H9 (cell line): ENCODE measurements around the gene SNX1. TPM values are rescaled to one million over a fixed set of nuclear protein-coding genes. Genes with fewer than 3 reads are reported as not detected.

Experiments used
- DNase-seq: peaks from one replicate; pipeline ENCODE4 v3.0.0-alpha.2; 2017
- H2AFZ ChIP-seq: one replicate; pipeline ENCODE4 v1.6.1; 2013; ENCODE audit warnings: mild to moderate bottlenecking, low read length, control low read depth, moderate library complexity
- H2AK5ac ChIP-seq: 2 replicates; pipeline ENCODE4 v1.6.1; 2013; ENCODE audit warnings: low read length, control low read depth, mixed read lengths; ENCODE audit not compliant: insufficient read length
- H2BK120ac ChIP-seq: one replicate; pipeline ENCODE4 v1.6.1; 2013; ENCODE audit warnings: low read depth, mild to moderate bottlenecking, low read length, control low read depth, inconsistent platforms; ENCODE audit not compliant: poor library complexity, severe bottlenecking
- H2BK12ac ChIP-seq: 2 replicates; pipeline ENCODE4 v1.6.1; 2013; ENCODE audit warnings: low read length, control low read depth, mixed read lengths, low read depth; ENCODE audit not compliant: insufficient read length
- H2BK15ac ChIP-seq: 2 replicates; pipeline ENCODE4 v1.6.1; 2013; ENCODE audit warnings: low read depth, low read length, control low read depth
- H2BK20ac ChIP-seq: one replicate; pipeline ENCODE4 v1.6.1; 2013; ENCODE audit warnings: low read depth, mild to moderate bottlenecking, low read length, control low read depth, inconsistent platforms; ENCODE audit not compliant: poor library complexity, severe bottlenecking
- H2BK5ac ChIP-seq: 2 replicates; pipeline ENCODE4 v1.6.1; 2013; ENCODE audit warnings: low read length, control low read depth, mixed read lengths; ENCODE audit not compliant: insufficient read length
- H3K14ac ChIP-seq: 2 replicates; pipeline ENCODE4 v1.6.1; 2013; ENCODE audit warnings: low read length, control low read depth; ENCODE audit not compliant: insufficient read depth
- H3K18ac ChIP-seq: 2 replicates; pipeline ENCODE4 v1.6.1; 2013; ENCODE audit warnings: low read depth, mild to moderate bottlenecking, mixed read lengths, low read length, control low read depth; ENCODE audit not compliant: insufficient read length
- H3K23ac ChIP-seq: 2 replicates; pipeline ENCODE4 v1.6.1; 2013; ENCODE audit warnings: low read length, control low read depth, mixed read lengths, low read depth; ENCODE audit not compliant: insufficient read length
- H3K23me2 ChIP-seq: 2 replicates; pipeline ENCODE4 v1.6.1; 2013; ENCODE audit warnings: low read depth, mild to moderate bottlenecking, mixed read lengths, low read length, control low read depth; ENCODE audit not compliant: insufficient read length, poor library complexity, severe bottlenecking
- H3K27ac ChIP-seq: 2 replicates; pipeline ENCODE4 v1.5.1; 2013; ENCODE audit warnings: low read length, control low read depth, mixed read lengths, low read depth; ENCODE audit not compliant: insufficient read length
- H3K27me3 ChIP-seq: 2 replicates; pipeline ENCODE4 v1.6.1; 2013; ENCODE audit warnings: low read length, control low read depth, inconsistent platforms; ENCODE audit not compliant: insufficient read depth
- H3K4ac ChIP-seq: 2 replicates; pipeline ENCODE4 v1.6.1; 2013; ENCODE audit warnings: low read depth, mild to moderate bottlenecking, control low read depth, inconsistent platforms, low read length, moderate library complexity
- H3K4me1 ChIP-seq: 2 replicates; pipeline ENCODE4 v1.6.1; 2013; ENCODE audit warnings: low read length, control low read depth, inconsistent platforms; ENCODE audit not compliant: insufficient read depth
- H3K4me2 ChIP-seq: 2 replicates; pipeline ENCODE4 v1.6.1; 2013; ENCODE audit warnings: low read length, control low read depth, mixed read lengths; ENCODE audit not compliant: insufficient read length, insufficient read depth
- H3K56ac ChIP-seq: 2 replicates; pipeline ENCODE4 v1.6.1; 2013; ENCODE audit warnings: low read depth, mild to moderate bottlenecking, mixed read lengths, low read length, control low read depth; ENCODE audit not compliant: insufficient read length
- H3K79me1 ChIP-seq: 2 replicates; pipeline ENCODE4 v1.6.1; 2013; ENCODE audit warnings: low read depth, mild to moderate bottlenecking, moderate library complexity, low read length, control low read depth, inconsistent platforms; ENCODE audit not compliant: insufficient read depth, poor library complexity, severe bottlenecking
- H3K79me2 ChIP-seq: 2 replicates; pipeline ENCODE4 v1.6.1; 2013; ENCODE audit warnings: low read length, control low read depth, inconsistent platforms; ENCODE audit not compliant: insufficient read depth
- H3K9ac ChIP-seq: 2 replicates; pipeline ENCODE4 v1.6.1; 2013; ENCODE audit warnings: low read length, control low read depth, mixed read lengths; ENCODE audit not compliant: insufficient read length; ENCODE audit errors: extremely low read depth
- H3K9me3 ChIP-seq: one replicate; pipeline ENCODE4 v1.6.1; 2013; ENCODE audit warnings: low read depth, low read length, inconsistent platforms; ENCODE audit not compliant: control insufficient read depth
- H3T11ph ChIP-seq: one replicate; pipeline ENCODE4 v1.6.1; 2013; ENCODE audit warnings: mild to moderate bottlenecking, low read length, control low read depth, inconsistent platforms
- H4K20me1 ChIP-seq: one replicate; pipeline ENCODE4 v1.6.1; 2013; ENCODE audit not compliant: control insufficient read depth, insufficient read length, insufficient read depth
- H4K5ac ChIP-seq: 2 replicates; pipeline ENCODE4 v1.6.1; 2013; ENCODE audit warnings: low read depth, mild to moderate bottlenecking, mixed read lengths, low read length, control low read depth; ENCODE audit not compliant: insufficient read length
- H4K8ac ChIP-seq: replicated peaks from 2 replicates; pipeline ENCODE4 v1.6.1; 2013; ENCODE audit warnings: low read length, control low read depth, mixed read lengths, low read depth; ENCODE audit not compliant: insufficient read length
- H4K91ac ChIP-seq: 2 replicates; pipeline ENCODE4 v1.6.1; 2013; ENCODE audit warnings: low read depth, mild to moderate bottlenecking, moderate library complexity, mixed read lengths, low read length, control low read depth; ENCODE audit not compliant: insufficient read length
- H3K27ac Mint-ChIP-seq, 3 experiments: 2 replicates in 2 of 3; 3 replicates in 1 of 3; pipeline ENCODE4 v1.8.0; 2020 to 2021; ENCODE audit warnings: mixed read lengths in 3 of 3, mild to moderate bottlenecking in 1 of 3, moderate library complexity in 1 of 3
- H3K27me3 Mint-ChIP-seq: 2 replicates; pipeline ENCODE4 v1.8.0; 2021; ENCODE audit warnings: low read depth, mild to moderate bottlenecking, moderate library complexity, mixed read lengths
- H3K36me3 Mint-ChIP-seq, 3 experiments: 2 replicates in 2 of 3; 3 replicates in 1 of 3; pipeline ENCODE4 v1.8.0; 2020 to 2021; ENCODE audit warnings: low read depth in 3 of 3, mixed read lengths in 3 of 3; ENCODE audit not compliant: insufficient read depth in 1 of 3
- H3K4me1 Mint-ChIP-seq, 2 experiments: 2 replicates each; pipeline ENCODE4 v1.8.0; 2020; ENCODE audit warnings: mixed read lengths in 2 of 2
- H3K4me3 Mint-ChIP-seq, 2 experiments: 2 replicates in 1 of 2; 3 replicates in 1 of 2; pipeline ENCODE4 v1.8.0; 2020 to 2021; ENCODE audit warnings: mild to moderate bottlenecking in 2 of 2, mixed read lengths in 2 of 2, moderate library complexity in 1 of 2
- H3K9me3 Mint-ChIP-seq, 2 experiments: 2 replicates in 1 of 2; 3 replicates in 1 of 2; pipeline ENCODE4 v1.8.0; 2020; ENCODE audit warnings: mild to moderate bottlenecking in 2 of 2, mixed read lengths in 2 of 2, moderate library complexity in 1 of 2
- WGBS: extraction: QIAGEN DNeasy Blood & Tissue Kit; methylation state at CpG from one replicate; pipeline ENCODE4 v1.1.7; 2013; ENCODE audit warnings: missing lambda C conversion rate, low lambda C conversion rate, mixed read lengths; ENCODE audit not compliant: insufficient read length; ENCODE audit errors: extremely low coverage; 5-methylcytosine and 5-hydroxymethylcytosine counted together
- total RNA-seq: library from RNA; stranded (reverse); gene quantifications from 2 replicates; pipeline ENCODE4 v1.2.1, GENCODE V29; 2021
- TF ChIP-seq, protein P1 (sequence below): fragments of 200-600 bp; sonication (generic); conservative IDR thresholded peaks from 3 replicates; pipeline ENCODE4 v1.8.0; 2021; ENCODE audit warnings: antibody characterized with exemption, mild to moderate bottlenecking

The SNX1 gene
- total RNA-seq, 1 experiment from 2014 or later: 58.8 TPM

DNA sequence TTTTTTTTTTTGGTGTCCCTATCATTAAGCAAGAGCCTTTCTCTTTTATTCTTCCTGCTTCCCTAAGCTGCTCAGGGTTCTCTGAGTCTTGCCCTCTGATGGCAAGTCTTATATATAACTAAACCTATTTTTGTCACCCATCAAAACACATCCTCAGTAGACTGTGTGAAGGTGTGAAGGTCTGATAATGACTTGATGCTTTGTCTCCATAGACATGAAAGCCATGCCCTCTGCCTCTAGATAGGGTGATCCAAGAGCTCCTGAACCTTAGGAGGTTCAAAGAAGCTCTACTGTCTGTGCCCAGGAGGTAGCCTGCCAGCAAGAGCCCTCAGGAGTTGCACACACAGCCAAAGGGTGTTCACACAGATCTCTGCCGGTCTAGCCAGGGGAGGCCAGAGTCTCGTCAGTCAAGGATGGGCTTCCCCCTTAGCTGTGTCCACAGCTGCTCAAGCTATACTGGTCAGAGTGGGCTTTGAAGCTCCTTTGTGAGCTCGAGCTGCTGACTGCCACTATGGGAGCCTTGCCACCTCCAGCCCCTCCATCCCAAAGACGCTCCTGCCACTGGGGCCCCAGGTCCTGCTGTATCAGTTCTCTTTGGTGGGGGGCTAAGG lies 42.7 kb downstream of the SNX1 start:
- no peak overlapping the region for H4K8ac ChIP-seq
- H3K4me1 ChIP-seq: no peaks in the 10 kb centered on the region
- H3K56ac ChIP-seq: no peak overlapping the region
- no peaks in the 10 kb centered on the region for H3K79me1 ChIP-seq
- H3K4me2 ChIP-seq: no peak overlapping the region
- H3K79me2 ChIP-seq: no peaks in the 10 kb centered on the region
- H4K20me1 ChIP-seq: no peaks in the 10 kb centered on the region
- H2BK120ac ChIP-seq: no peak overlapping the region
- no peak overlapping the region for H2BK12ac ChIP-seq
- H4K5ac ChIP-seq: no peak overlapping the region
- H2BK15ac ChIP-seq: no peak overlapping the region
- H3K23ac ChIP-seq: no peak overlapping the region
- H3K9me3 ChIP-seq: no peaks in the 10 kb centered on the region
- no peak overlapping the region for H2AFZ ChIP-seq
- no peak overlapping the region for H3K14ac ChIP-seq
- no peaks in the 10 kb centered on the region for H3K27me3 Mint-ChIP-seq
- no peak for DNase-seq
- H3K9ac ChIP-seq: no peak overlapping the region
- no peak overlapping the region for H2BK20ac ChIP-seq
- no peaks in the 10 kb centered on the region for H3K27me3 ChIP-seq
- peaks cover 6 to 34% (median 29%) of the 10 kb centered on the region in 3 experiments; a peak in 6 of 7 replicates for H3K36me3 Mint-ChIP-seq
- no peak overlapping the region; a peak in 1 of 7 replicates for H3K27ac Mint-ChIP-seq
- TF ChIP-seq, protein P1, sequence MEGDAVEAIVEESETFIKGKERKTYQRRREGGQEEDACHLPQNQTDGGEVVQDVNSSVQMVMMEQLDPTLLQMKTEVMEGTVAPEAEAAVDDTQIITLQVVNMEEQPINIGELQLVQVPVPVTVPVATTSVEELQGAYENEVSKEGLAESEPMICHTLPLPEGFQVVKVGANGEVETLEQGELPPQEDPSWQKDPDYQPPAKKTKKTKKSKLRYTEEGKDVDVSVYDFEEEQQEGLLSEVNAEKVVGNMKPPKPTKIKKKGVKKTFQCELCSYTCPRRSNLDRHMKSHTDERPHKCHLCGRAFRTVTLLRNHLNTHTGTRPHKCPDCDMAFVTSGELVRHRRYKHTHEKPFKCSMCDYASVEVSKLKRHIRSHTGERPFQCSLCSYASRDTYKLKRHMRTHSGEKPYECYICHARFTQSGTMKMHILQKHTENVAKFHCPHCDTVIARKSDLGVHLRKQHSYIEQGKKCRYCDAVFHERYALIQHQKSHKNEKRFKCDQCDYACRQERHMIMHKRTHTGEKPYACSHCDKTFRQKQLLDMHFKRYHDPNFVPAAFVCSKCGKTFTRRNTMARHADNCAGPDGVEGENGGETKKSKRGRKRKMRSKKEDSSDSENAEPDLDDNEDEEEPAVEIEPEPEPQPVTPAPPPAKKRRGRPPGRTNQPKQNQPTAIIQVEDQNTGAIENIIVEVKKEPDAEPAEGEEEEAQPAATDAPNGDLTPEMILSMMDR: no peak
- no peaks in the 10 kb centered on the region for H3K9me3 Mint-ChIP-seq
- H3K4ac ChIP-seq: no peak overlapping the region
- no peak overlapping the region for H3K4me3 Mint-ChIP-seq
- no CpG with 5 or more reads among the region's 4 CpGs for WGBS
- no peaks in the 10 kb centered on the region for H3K23me2 ChIP-seq
- no peak overlapping the region for H3K18ac ChIP-seq
- H2AK5ac ChIP-seq: no peak overlapping the region
- peaks cover 0 to 11% of the 10 kb centered on the region in 2 experiments; a peak in 2 of 4 replicates for H3K4me1 Mint-ChIP-seq
- H4K91ac ChIP-seq: no peak overlapping the region
- H2BK5ac ChIP-seq: no peak overlapping the region
- no peak overlapping the region for H3T11ph ChIP-seq
- H3K27ac ChIP-seq: no peak overlapping the region
